Activated T-helper 1 cell treated with anti-CD3 and anti-CD28 coated beads, Interleukin-12 subunit alpha, Interleukin-12 subunit beta, Interleukin-2, Interleukin-4 antibody, amounts not matched to agents 30 ng/mL and 10 ng/mL and 1 ng/mL, durations not matched to agents 14 hours and 24 hours and 36 hours (primary cell): ENCODE results near the gene RIC8A. TPM values are rescaled to one million over a fixed set of nuclear protein-coding genes. Genes with fewer than 3 reads are reported as not detected.
A peak's percentile ranks its signal among the peaks of the same experiment; 100 is the strongest.
"Not testable (repeated sequence)": the region's sequence is repeated elsewhere in the genome, so short reads cannot be mapped to it uniquely, and the experiment has no call there.

ENCODE experiments used
- DNase-seq: peaks from one replicate; pipeline ENCODE4 v3.0.0; 2021; ENCODE audit warnings: low spot score
- H3K27ac Mint-ChIP-seq: one replicate; pipeline ENCODE4 v1.8.0; 2021; ENCODE audit warnings: mild to moderate bottlenecking, mixed read lengths
- H3K27me3 Mint-ChIP-seq: one replicate; pipeline ENCODE4 v1.8.0; 2022; ENCODE audit warnings: mild to moderate bottlenecking, moderate library complexity, mixed read lengths; ENCODE audit not compliant: insufficient read depth
- H3K36me3 Mint-ChIP-seq: one replicate; pipeline ENCODE4 v1.8.0; 2021; ENCODE audit warnings: low read depth, mixed read lengths
- H3K4me1 Mint-ChIP-seq: one replicate; pipeline ENCODE4 v1.8.0; 2021; ENCODE audit warnings: low read depth, mixed read lengths
- H3K4me3 Mint-ChIP-seq: one replicate; pipeline ENCODE4 v1.8.0; 2021; ENCODE audit warnings: mild to moderate bottlenecking, moderate library complexity, mixed read lengths
- H3K9me3 Mint-ChIP-seq: one replicate; pipeline ENCODE4 v1.8.0; 2021; ENCODE audit warnings: mixed read lengths
- intact Hi-C: fragments of 100-400 bp; cut with micrococcal nuclease; formaldehyde crosslinking; loops from one replicate; pipeline ENCODE4 v1.15.1; 2024
- total RNA-seq: library from RNA; stranded (reverse); gene quantifications from 2 replicates; pipeline ENCODE4 v1.2.3, GENCODE V29; 2022

RIC8A gene
- total RNA-seq, 1 donor from 2014 or later = 132 TPM

- DNase-seq = no peak
- H3K27me3 Mint-ChIP-seq = no peaks in the 10 kb centered on the region
- intact Hi-C loops = no loop called here
- no peaks in the 10 kb centered on the region for H3K36me3 Mint-ChIP-seq
- no peaks in the 10 kb centered on the region for H3K9me3 Mint-ChIP-seq
- H3K27ac Mint-ChIP-seq = no peak overlapping the region
- peaks cover 12% of the 10 kb centered on the region for H3K4me1 Mint-ChIP-seq
- H3K4me3 Mint-ChIP-seq = no peak overlapping the region
These were observed 22.9 kb downstream of the RIC8A start for GRCh38 chr11:230431-230830.

DNA sequence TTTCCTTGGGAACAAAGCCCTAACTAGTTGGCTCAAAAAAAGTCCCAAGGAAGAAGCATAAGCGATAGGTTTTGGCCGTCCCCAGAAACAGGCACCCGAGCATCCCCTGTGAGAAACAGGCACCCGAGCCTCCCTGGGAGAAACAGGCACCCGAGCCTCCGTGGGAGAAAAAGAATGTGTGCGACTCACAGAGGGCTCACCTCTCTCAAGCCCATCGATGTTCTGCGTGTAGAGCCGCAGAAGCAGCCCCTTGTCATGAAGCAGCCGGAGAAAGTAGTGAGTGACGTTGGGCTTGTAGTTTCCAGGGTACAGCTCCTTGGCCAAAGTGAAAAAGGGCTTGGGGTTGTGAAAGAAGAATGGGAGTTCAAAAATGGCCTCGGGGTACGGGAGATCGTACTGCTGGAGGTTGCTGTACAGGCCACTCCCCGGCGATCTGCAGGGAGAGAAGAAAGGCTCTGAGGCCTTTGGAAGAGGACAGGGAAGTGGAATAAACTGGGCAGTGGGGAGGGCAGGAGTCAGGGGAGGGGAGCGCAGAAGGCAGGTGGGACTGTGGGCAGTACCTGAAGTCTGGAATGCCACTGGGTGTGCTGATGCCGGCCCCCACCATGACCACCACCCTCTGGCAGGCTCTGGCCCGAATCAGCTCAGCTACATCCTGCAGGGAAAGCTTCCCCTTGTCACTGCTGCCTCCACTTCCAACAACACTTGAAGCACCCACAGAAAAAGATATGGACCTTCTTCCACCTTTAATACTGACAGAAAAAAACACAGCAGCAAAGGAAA is 25.5 kb downstream of the RIC8A start:
- intact Hi-C loops = no loop called here
- no peak for DNase-seq
- Mint-ChIP-seq H3K4me1 (peaks cover 12% of the 10 kb centered on the region), H3K27me3 (peaks cover 2% of the 10 kb centered on the region), H3K9me3 (no peaks in the 10 kb centered on the region), H3K36me3 (peaks cover 2% of the 10 kb centered on the region), H3K4me3 (no peak overlapping the region), H3K27ac (no peak overlapping the region)

DNA sequence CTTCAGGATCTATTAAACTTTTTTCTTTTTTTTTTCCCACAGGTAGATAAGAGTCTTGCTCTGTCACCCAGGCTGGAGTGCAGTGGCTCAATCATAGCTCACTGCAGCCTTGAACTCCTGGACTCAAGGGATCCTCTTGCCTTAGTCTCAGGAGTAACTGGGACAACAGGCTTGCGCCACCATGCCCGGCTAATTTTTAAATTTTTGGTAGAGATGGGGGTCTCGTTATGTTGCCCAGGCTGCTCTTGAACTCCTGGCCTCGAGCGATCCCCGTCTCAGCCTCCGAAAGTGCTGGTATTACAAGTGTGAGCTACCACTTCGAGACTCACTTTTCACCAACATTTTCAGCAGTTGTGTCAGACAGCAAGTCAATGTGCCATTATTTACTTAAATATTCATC is 27.7 kb downstream of the RIC8A start:
- peak overlapping the region; percentile 98 for H3K27ac Mint-ChIP-seq
- H3K9me3 Mint-ChIP-seq = no peaks in the 10 kb centered on the region
- H3K27me3 Mint-ChIP-seq = peaks cover 2% of the 10 kb centered on the region
- H3K4me1 Mint-ChIP-seq = peaks cover 33% of the 10 kb centered on the region
- H3K4me3 Mint-ChIP-seq = peak overlapping the region; percentile 85
- DNase-seq = no peak
- intact Hi-C loops = loop anchor here (5.0 kb wide), 2 partner anchors 52 to 122 kb away; partner anchors contain the start of gene PGGHG
- peaks cover 15% of the 10 kb centered on the region for H3K36me3 Mint-ChIP-seq

- Mint-ChIP-seq H3K4me3 (peak overlapping the region; percentile 85), H3K27me3 (peaks cover 2% of the 10 kb centered on the region), H3K36me3 (peaks cover 19% of the 10 kb centered on the region), H3K9me3 (no peaks in the 10 kb centered on the region), H3K4me1 (peaks cover 37% of the 10 kb centered on the region), H3K27ac (peak overlapping the region; percentile 98)
- no peak for DNase-seq
- intact Hi-C loops = loop anchor here (5.0 kb wide), 2 partner anchors 52 to 122 kb away; partner anchors contain the start of gene PGGHG
These were observed 28.1 kb downstream of the RIC8A start for GRCh38 chr11:235609-235996.

DNA sequence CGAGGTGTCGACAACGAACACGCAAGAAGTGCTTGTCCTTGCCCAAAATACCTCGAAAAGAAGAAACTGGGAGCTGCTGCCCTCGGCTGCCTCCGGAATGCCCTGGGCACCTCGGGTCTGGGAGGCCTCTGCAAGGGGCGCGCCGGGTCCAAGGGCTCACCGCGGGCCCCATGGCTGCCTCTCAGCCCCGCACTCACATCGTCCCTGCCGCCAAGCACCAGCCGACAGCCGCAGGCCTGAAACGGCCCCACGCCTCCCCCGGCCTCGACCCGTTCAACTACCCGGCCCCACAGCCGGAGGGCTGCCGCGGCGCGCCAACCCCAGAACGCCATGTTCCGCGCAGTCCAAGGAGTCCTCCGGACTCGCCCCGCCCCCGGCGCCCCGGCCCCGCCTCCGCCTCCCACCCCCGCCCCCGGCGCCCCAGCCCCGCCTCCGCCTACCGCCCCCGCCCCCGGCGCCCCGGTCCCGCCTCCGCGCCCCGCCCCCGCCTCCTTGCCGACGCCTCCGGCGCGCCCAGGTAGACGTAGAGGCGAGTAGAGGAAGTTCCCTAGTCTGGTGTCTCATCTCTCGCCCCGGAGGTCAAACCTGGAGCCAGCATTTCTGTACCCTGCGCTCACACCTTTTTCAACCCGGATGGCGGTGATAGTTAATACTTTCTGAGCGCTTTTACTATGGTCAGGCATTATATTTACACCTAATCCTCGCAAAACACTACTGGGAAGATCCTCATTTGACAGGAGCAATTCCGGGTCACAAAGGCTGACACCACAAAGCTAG is 28.7 kb downstream of the RIC8A start, which contains the start of gene SIRT3:
TSS of gene SIRT3 (minus strand) at position 346 of the 777 bp plus-strand sequence. CDS start at position 332, 14 bp downstream.
- Mint-ChIP-seq H3K27ac (peak within 1 kb of the TSS; percentile 98), H3K27me3 (peaks cover 2% of the 10 kb centered on the region), H3K9me3 (no peaks in the 10 kb centered on the region), H3K4me3 (peak within 1 kb of the TSS; percentile 97), H3K36me3 (peaks cover 21% of the 10 kb centered on the region), H3K4me1 (peaks cover 37% of the 10 kb centered on the region)
- DNase-seq = peak; percentile 78
- intact Hi-C loops = loop anchor here (1.0 to 5.0 kb wide), 10 partner anchors 8 to 271 kb away; partner anchors contain the start of genes BET1L, PGGHG, PTDSS2 and RIC8A

GRCh38 chr11:236774-237767 is 29.6 kb downstream of the RIC8A start, which contains the start of gene PSMD13:
TSS of gene PSMD13 (plus strand) at chr11:236976. CDS start at chr11:237050, 74 bp downstream.
- Mint-ChIP-seq H3K4me1 (peaks cover 46% of the 10 kb centered on the region), H3K9me3 (no peaks in the 10 kb centered on the region), H3K36me3 (peaks cover 29% of the 10 kb centered on the region), H3K27me3 (peaks cover 2% of the 10 kb centered on the region), H3K4me3 (peak within 1 kb of the TSS; percentile 97), H3K27ac (peak within 1 kb of the TSS; percentile 98)
- peak; percentile 84 for DNase-seq
- intact Hi-C loops = loop anchor here (1.0 to 5.0 kb wide), 11 partner anchors 7 to 298 kb away; partner anchors contain the start of genes BET1L, HRAS, PGGHG and PTDSS2

DNA sequence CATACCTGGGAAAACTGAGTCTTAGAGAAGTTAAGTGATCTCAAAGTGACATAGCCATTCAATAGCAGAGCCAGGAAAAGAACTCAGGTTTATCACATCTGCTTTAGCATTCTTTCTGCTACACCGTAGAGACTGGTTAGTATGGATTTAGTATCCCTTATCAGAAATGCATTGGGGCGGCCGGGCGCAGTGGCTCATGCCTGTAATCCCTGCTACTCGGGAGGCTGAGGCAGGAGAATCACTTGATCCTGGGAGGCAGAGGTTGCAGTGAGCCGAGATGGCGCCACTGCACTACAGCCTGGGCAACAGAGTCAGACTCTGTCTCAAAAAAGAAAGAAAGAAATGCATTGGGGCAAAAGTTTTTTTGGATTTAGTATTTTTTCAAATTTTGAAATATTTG is 30.8 kb downstream of the RIC8A start:
- peaks cover 38% of the 10 kb centered on the region for H3K36me3 Mint-ChIP-seq
- not testable (repeated sequence) for H3K27me3 Mint-ChIP-seq, H3K9me3 Mint-ChIP-seq, DNase-seq
- peak overlapping the region; percentile 97 for H3K4me3 Mint-ChIP-seq
- H3K4me1 Mint-ChIP-seq = peaks cover 54% of the 10 kb centered on the region
- H3K27ac Mint-ChIP-seq = peak overlapping the region; percentile 56
- intact Hi-C loops = loop anchor here (5.0 kb wide), 2 partner anchors 49 to 119 kb away; partner anchors contain the start of gene PGGHG

DNA sequence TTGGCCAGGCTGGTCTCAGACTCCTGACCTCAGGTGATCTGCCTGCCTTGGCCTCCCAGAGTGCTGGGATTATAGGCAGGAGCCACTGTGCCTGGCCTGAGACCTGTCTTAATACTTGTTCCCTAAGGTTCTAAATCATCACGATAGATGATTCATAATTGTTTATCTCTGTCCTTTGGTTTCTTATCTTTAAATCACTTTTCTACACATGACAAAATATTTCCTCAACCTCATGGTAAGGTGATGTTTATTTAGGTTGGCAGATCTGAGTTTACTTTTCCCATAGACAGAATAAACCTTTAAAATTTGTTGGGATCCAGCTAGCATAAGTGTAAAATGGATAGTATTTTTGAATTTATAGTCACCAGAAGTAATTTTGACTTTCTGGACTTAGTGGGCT is 32.8 kb downstream of the RIC8A start:
- H3K9me3 Mint-ChIP-seq = no peaks in the 10 kb centered on the region
- H3K27me3 Mint-ChIP-seq = peaks cover 2% of the 10 kb centered on the region
- peaks cover 52% of the 10 kb centered on the region for H3K36me3 Mint-ChIP-seq
- intact Hi-C loops = no loop called here
- H3K27ac Mint-ChIP-seq = no peak overlapping the region
- no peak for DNase-seq
- no peak overlapping the region for H3K4me3 Mint-ChIP-seq
- peaks cover 66% of the 10 kb centered on the region for H3K4me1 Mint-ChIP-seq

DNA sequence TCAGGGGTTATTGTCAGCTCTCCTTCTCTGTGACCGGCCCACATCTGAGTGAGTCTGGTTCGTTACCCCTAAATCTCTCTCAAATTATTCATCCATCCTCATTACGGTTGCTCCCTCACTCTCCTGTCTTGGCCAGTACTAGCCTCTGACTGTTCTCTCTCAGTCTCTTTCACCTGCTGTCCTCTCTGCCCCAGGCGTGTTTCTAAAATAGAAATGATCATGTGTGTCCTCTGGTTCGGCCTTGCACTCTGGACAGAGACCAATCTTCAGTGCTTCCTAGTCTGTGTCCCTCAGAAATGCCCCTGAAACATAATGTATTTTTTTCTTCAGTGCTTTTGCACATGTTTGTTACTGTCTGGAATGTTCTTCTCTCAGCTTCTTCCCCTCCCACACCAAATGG is 34.1 kb downstream of the RIC8A start:
- Mint-ChIP-seq H3K27me3 (no peaks in the 10 kb centered on the region), H3K4me3 (peak overlapping the region; percentile 16), H3K36me3 (peaks cover 61% of the 10 kb centered on the region), H3K4me1 (peaks cover 63% of the 10 kb centered on the region), H3K9me3 (no peaks in the 10 kb centered on the region), H3K27ac (peak overlapping the region; percentile 65)
- no peak for DNase-seq
- intact Hi-C loops = no loop called here

DNA sequence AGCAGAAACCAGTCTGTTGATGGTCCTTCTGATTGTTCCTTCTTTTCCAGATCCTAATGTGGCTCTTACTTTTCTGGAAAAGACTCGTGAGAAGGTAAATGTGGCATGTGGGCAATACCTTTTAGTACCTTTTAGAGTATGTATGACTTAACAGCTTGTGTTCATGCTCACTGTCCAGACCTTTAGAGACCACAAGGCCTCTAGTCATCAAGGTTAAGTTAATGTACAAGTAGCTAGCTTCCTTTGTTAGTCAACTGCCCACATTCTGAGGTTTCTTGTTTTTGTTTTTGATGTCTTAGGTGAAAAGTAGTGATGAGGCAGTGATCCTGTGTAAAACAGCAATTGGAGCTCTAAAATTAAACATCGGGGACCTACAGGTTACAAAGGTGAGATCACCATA is 36.9 kb downstream of the RIC8A start:
- Mint-ChIP-seq H3K27me3 (no peaks in the 10 kb centered on the region), H3K9me3 (no peaks in the 10 kb centered on the region), H3K36me3 (peaks cover 76% of the 10 kb centered on the region)

GRCh38 chr11:249062-249461 is 41.6 kb downstream of the RIC8A start:
- Mint-ChIP-seq H3K4me3 (no peak overlapping the region), H3K4me1 (peaks cover 37% of the 10 kb centered on the region), H3K36me3 (peaks cover 75% of the 10 kb centered on the region), H3K27ac (peak overlapping the region; percentile 6), H3K27me3 (no peaks in the 10 kb centered on the region), H3K9me3 (no peaks in the 10 kb centered on the region)
- intact Hi-C loops = no loop called here
- no peak for DNase-seq

More for the DNA sequence above, 36.9 kb downstream of the RIC8A start:
- Mint-ChIP-seq H3K4me3 (no peak overlapping the region), H3K4me1 (peaks cover 56% of the 10 kb centered on the region), H3K27ac (peak overlapping the region; percentile 46)
- no peak for DNase-seq
- intact Hi-C loops = loop anchor here (1.0 kb wide), 1 partner anchor 8 kb away; the partner anchor contains the start of genes PSMD13 and SIRT3

DNA sequence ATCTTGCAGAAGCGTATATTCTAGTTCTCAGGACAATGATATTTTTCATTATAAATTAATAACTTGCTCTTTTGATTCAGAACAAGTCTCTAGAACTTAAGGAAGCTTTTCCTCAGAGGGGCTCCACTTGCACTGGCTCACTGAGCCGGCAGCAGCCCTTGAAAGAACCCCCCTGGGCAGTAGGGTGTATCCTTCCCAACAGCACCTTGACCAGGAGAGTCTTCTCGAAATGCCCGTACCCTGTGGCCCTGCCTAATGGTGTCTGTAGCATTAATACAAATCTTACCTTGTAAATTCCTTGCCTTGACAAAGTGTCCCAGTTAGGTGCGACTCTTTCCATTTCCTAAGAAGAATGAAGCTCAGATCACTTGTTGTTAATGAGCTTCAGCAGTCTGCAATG is 42.8 kb downstream of the RIC8A start:
- H3K4me3 Mint-ChIP-seq = no peak overlapping the region
- H3K27me3 Mint-ChIP-seq = no peaks in the 10 kb centered on the region
- no peak for DNase-seq
- no peak overlapping the region for H3K27ac Mint-ChIP-seq
- no peaks in the 10 kb centered on the region for H3K9me3 Mint-ChIP-seq
- peaks cover 69% of the 10 kb centered on the region for H3K36me3 Mint-ChIP-seq
- intact Hi-C loops = loop anchor here (2.0 to 5.0 kb wide), 3 partner anchors 37 to 105 kb away; partner anchors contain the start of gene PGGHG
- H3K4me1 Mint-ChIP-seq = peaks cover 28% of the 10 kb centered on the region
